ENCODE results near the gene HNRNPA3. TPM values are rescaled to one million over a fixed set of nuclear protein-coding genes. Genes with fewer than 3 reads are reported as not detected.

Gene HNRNPA3
- total and polyA plus RNA-seq, 2 experiments from 2014 or later, result 151 to 290 TPM

DNA sequence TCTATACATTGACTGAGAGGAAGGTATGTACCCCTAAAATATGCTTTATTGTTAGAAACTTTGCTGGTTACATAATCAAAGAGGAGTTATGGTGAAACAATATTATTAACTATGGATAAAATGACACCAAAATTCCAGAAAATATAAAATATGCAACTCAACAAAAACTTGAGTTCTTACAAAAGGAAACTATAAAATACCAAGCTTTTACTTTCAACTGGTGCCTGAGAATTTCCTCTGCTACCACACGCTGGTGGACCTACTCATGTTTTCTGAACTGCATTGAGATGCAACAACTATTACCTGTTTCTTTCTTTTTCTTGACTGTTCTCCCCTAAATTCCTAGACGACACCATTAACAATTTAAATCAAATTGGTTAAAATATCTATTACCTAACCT, 60.2 kb downstream of the HNRNPA3 start:
- Mint-ChIP-seq H3K27ac (peak overlapping the region; percentile 79; the same call in 1 of the 2 replicates), H3K4me3 (no peak overlapping the region)
- H3K4me1 ChIP-seq (ENCODE audit: insufficient read depth), result peaks cover 22% of the 10 kb centered on the region

DNA sequence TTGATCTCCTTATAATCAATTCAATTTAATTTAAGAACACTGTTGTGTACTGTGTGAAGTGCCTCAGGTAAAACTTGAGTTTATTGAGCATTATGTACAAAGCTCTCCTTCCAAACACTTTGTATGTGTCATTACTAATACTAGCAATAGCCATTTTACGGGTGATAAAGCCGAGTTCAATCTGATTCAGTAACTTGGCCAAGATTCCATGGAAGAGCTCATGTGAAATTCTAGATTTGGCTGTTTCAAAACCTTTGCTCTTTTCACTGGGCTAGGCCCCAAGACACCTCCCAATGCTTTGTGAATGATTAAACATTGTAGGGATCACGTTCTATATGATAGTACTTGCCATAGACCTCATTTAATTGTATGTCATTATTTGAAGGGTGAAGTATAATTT, 60.8 kb downstream of the HNRNPA3 start:
- H3K9me3 Mint-ChIP-seq, result no peaks in the 10 kb centered on the region
- Histone ChIP-seq H2AFZ (peak overlapping the region; percentile 4; the same call in 1 of the 2 replicates), H3K79me2 (replicated peaks; ENCODE audit: insufficient read depth) (no peaks in the 10 kb centered on the region), H4K20me1 (replicated peaks; ENCODE audit: insufficient read depth) (no peaks in the 10 kb centered on the region), H3K4me2 (peak overlapping the region; percentile 52; the same call in 1 of the 2 replicates), H3K4me1 (ENCODE audit: insufficient read depth) (peaks cover 22% of the 10 kb centered on the region), H3K36me3 (ENCODE audit: insufficient read depth) (no peaks in the 10 kb centered on the region), H3K9me2 (ENCODE audit: insufficient read depth) (no peaks in the 10 kb centered on the region), H3F3A (replicated peaks; ENCODE audit: low read depth) (no peaks in the 10 kb centered on the region), H3K4me3 (no peak overlapping the region), H3K27me3 (ENCODE audit: insufficient read depth) (no peaks in the 10 kb centered on the region), H3K27ac (ENCODE audit: low read depth) (peak overlapping the region; percentile 13; the same call in 1 of the 2 replicates)
- H3K36me3 Mint-ChIP-seq (ENCODE audit: low read depth), result no peaks in the 10 kb centered on the region
- H3K27ac Mint-ChIP-seq, result peak overlapping the region; percentile 86
- DNase-seq (ENCODE audit: low spot score) (no peak), ATAC-seq (no peak)
- peaks cover 30% of the 10 kb centered on the region for H3K4me1 Mint-ChIP-seq
- H3K27me3 Mint-ChIP-seq (ENCODE audit: insufficient read depth, low read depth, poor library complexity), result peaks cover 3% of the 10 kb centered on the region
- H3K4me3 Mint-ChIP-seq, result no peak overlapping the region
- TF ChIP-seq POLR2AphosphoS5 (IDR thresholded peaks at IDR 0.05; ENCODE audit: low read depth) (no peak), STAT1 (IDR thresholded peaks at IDR 0.05; ENCODE audit: unreplicated experiment) (no peak), EZH2 (IDR thresholded peaks at IDR 0.05; ENCODE audit: low read depth, unreplicated experiment) (no peak), JUNB (IDR thresholded peaks at IDR 0.05; ENCODE audit: unreplicated experiment) (no peak)
- TF ChIP-seq, protein P1, sequence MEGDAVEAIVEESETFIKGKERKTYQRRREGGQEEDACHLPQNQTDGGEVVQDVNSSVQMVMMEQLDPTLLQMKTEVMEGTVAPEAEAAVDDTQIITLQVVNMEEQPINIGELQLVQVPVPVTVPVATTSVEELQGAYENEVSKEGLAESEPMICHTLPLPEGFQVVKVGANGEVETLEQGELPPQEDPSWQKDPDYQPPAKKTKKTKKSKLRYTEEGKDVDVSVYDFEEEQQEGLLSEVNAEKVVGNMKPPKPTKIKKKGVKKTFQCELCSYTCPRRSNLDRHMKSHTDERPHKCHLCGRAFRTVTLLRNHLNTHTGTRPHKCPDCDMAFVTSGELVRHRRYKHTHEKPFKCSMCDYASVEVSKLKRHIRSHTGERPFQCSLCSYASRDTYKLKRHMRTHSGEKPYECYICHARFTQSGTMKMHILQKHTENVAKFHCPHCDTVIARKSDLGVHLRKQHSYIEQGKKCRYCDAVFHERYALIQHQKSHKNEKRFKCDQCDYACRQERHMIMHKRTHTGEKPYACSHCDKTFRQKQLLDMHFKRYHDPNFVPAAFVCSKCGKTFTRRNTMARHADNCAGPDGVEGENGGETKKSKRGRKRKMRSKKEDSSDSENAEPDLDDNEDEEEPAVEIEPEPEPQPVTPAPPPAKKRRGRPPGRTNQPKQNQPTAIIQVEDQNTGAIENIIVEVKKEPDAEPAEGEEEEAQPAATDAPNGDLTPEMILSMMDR (conservative IDR thresholded peaks at IDR 0.05; ENCODE audit: low read depth in 2 of 2), result no peak
- TF ChIP-seq, protein P2, sequence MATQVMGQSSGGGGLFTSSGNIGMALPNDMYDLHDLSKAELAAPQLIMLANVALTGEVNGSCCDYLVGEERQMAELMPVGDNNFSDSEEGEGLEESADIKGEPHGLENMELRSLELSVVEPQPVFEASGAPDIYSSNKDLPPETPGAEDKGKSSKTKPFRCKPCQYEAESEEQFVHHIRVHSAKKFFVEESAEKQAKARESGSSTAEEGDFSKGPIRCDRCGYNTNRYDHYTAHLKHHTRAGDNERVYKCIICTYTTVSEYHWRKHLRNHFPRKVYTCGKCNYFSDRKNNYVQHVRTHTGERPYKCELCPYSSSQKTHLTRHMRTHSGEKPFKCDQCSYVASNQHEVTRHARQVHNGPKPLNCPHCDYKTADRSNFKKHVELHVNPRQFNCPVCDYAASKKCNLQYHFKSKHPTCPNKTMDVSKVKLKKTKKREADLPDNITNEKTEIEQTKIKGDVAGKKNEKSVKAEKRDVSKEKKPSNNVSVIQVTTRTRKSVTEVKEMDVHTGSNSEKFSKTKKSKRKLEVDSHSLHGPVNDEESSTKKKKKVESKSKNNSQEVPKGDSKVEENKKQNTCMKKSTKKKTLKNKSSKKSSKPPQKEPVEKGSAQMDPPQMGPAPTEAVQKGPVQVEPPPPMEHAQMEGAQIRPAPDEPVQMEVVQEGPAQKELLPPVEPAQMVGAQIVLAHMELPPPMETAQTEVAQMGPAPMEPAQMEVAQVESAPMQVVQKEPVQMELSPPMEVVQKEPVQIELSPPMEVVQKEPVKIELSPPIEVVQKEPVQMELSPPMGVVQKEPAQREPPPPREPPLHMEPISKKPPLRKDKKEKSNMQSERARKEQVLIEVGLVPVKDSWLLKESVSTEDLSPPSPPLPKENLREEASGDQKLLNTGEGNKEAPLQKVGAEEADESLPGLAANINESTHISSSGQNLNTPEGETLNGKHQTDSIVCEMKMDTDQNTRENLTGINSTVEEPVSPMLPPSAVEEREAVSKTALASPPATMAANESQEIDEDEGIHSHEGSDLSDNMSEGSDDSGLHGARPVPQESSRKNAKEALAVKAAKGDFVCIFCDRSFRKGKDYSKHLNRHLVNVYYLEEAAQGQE (IDR thresholded peaks at IDR 0.05; ENCODE audit: unreplicated experiment), result no peak

More for the DNA sequence above, 60.2 kb downstream of the HNRNPA3 start:
- H3K36me3 Mint-ChIP-seq (ENCODE audit: low read depth), result no peaks in the 10 kb centered on the region
- Histone ChIP-seq H3K27me3 (ENCODE audit: insufficient read depth) (no peaks in the 10 kb centered on the region), H3K4me3 (no peak overlapping the region), H4K20me1 (replicated peaks; ENCODE audit: insufficient read depth) (no peaks in the 10 kb centered on the region), H3K9me2 (ENCODE audit: insufficient read depth) (no peaks in the 10 kb centered on the region), H3K36me3 (ENCODE audit: insufficient read depth) (no peaks in the 10 kb centered on the region), H3F3A (replicated peaks; ENCODE audit: low read depth) (no peaks in the 10 kb centered on the region), H2AFZ (no peak overlapping the region), H3K4me2 (peak overlapping the region; percentile 52), H3K27ac (ENCODE audit: low read depth) (peak overlapping the region; percentile 13; the same call in 1 of the 2 replicates), H3K79me2 (replicated peaks; ENCODE audit: insufficient read depth) (no peaks in the 10 kb centered on the region)
- peaks cover 3% of the 10 kb centered on the region for H3K27me3 Mint-ChIP-seq (ENCODE audit: insufficient read depth, low read depth, poor library complexity)
- ATAC-seq (peak; percentile 33; the same call in 1 of the 3 replicates), DNase-seq (ENCODE audit: low spot score) (no peak)
- no peaks in the 10 kb centered on the region for H3K9me3 Mint-ChIP-seq
- TF ChIP-seq EZH2phosphoT487 (IDR thresholded peaks at IDR 0.05; ENCODE audit: unreplicated experiment) (no peak), STAT1 (IDR thresholded peaks at IDR 0.05; ENCODE audit: unreplicated experiment) (no peak), ZNF331 (CRISPR knock-in tag; IDR thresholded peaks at IDR 0.05; ENCODE audit: low read depth) (no peak)
- peaks cover 30% of the 10 kb centered on the region for H3K4me1 Mint-ChIP-seq

Small RNA genes within 50 kb of the gene (microRNA-seq; reads per million reads assigned to microRNA genes)
- gene MIR3128, result not detected

Small RNA genes within 50 kb of the gene (small RNA-seq; reads per million reads assigned to genes)
- not detected for gene MIR3128 (ENCODE audit: low replicate concordance)
- gene RF00019 (ENCODE audit: low replicate concordance), result not detected

Other genes with a start within 250 kb of the HNRNPA3 start
- 28.0 and 35.0 TPM in 2 replicates for gene NFE2L2, start 51.9 kb downstream of the HNRNPA3 start, total RNA-seq (2014; rRNA removed; shearing (Covaris generic))
- 37.8 and 39.1 TPM in 2 replicates for gene NFE2L2, start 51.9 kb downstream of the HNRNPA3 start, polyA plus RNA-seq (2016; fragmentation: Nextera tagmentation; extraction: Ambion mirVana)
- 62.6 and 73.2 TPM in 2 replicates for gene AGPS, start 180.0 kb downstream of the HNRNPA3 start, total RNA-seq (2014; rRNA removed; shearing (Covaris generic))
- 12.2 and 14.6 TPM in 2 replicates for gene AGPS, start 180.0 kb downstream of the HNRNPA3 start, polyA plus RNA-seq (2016; fragmentation: Nextera tagmentation; extraction: Ambion mirVana)